ENCODE results near the gene MAFF.
"Not testable (repeated sequence)": the region's sequence is repeated elsewhere in the genome, so short reads cannot be mapped to it uniquely, and the experiment has no call there.

MAFF gene

DNA sequence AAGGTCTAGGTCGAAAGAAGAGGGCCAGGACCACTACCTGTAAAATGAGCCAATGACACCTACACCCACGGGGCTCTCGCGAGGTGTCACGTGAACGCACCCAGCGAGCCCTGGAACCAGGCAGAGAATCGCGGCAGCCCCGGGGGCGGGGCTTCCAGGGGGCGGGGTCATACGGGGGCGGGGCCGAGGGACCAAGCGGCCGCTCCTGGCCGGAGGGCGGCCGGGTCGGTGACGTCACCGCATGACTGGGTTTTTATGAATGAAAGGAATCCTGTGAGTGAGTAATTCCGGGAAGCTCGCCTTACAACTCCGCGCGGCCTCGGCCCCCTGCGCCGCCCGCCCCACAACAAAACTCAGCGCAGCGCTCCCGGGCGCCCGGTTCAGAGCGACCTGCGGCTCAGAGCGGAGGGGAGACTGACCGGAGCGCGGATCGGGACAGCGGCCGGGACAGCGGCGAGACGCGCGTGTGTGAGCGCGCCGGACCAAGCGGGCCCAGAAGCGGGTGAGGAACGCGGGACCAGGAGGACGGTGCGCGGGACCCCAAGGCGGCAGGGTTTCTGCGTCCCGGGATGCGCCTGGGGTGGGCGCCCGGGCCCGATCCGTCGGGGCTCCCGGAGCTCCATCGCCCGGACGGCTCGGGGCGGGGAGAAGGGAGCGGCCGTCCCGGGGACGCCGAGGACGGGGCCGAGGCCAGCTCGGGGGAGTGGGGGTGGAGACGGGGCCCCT lies at the start of gene MAFF:
MAFF (plus strand) TSS at position 284 of the 726 bp plus-strand sequence. CDS start 11,860 bp downstream, outside the sequence.
- DNase-seq (ENCODE audit: low read depth in 2 of 2), result peak; percentile 89 to 92

DNA sequence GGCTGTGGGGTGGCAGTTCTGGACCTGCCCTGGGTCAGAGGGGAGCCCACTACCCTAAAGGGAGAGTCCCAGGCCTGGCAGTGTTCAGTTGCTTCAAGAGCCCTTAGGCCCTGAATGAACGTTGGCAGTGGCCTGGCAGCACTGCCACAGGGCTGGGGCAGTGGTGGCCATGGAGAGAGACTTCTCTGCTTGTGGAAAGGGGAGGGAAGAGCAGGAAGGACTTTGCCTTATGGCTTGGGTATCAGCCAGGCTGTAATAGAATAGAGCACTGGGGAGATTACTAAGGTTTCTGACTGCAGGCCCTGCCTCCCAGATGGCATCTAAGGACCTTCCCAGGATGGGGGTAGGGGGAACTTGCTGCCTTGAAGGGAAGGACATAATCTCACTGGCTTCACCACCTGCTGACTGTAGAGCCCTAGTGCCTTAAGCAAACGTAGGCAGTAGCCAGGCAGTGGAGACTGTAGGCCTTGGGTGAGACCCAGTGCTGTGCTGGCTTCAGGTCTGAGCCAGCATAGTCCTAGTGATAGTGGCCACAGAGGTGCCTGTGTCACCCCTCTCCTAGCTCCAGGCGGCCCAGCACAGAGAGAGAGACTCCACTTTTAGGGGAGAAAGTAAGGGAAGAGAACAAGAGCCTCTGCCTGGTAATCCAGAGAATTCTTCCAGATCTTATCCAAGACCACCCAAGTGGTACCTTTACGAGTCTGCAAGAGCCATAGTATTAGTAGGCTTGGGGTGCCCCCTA lies 47.8 kb upstream of the MAFF start:
- DNase-seq (ENCODE audit: low read depth in 2 of 2), result no peak

GRCh38 chr22:38154563-38154915 lies 47.3 kb upstream of the MAFF start:
- not testable (repeated sequence) for DNase-seq (ENCODE audit: low read depth in 2 of 2)

- DNase-seq (ENCODE audit: low read depth in 2 of 2), result no peak
These were observed 46.1 kb upstream of the MAFF start for GRCh38 chr22:38155703-38156102.

- DNase-seq (ENCODE audit: low read depth in 2 of 2), result no peak
These were observed 38.6 kb upstream of the MAFF start for GRCh38 chr22:38162881-38163843.

DNA sequence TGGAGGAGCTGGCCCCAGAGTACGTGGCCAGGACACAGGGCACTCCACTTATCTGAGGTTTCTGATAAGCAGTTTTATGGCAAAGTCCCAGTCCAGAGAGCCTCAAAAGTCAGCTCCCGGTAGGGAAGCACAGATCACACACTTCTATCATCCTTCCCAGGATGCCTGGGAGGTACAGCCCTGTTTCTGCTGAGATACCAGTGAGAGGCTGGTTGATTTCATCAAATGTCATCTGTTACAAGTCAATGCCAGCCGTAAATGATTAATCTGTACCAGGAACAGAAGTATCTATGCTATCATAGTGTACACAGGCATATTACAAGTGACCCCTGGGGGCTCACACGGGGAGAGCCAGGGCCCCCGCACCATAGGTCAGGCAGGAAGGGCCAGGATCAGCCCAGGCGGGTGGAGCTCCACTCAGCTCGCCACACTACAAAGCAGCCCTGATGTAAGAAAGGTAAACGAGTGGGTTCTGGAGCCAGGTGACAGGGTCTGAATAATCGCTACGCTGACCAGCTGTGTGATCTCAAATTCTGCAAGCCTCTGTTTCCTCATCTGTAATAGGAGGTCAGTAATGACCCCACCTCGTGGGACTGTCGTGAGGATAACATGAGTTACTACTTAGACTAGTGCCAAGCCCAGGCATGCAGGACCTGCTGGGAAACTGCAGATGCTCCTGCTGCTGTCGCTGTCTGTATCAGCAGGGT lies 37.8 kb upstream of the MAFF start:
- DNase-seq (ENCODE audit: low read depth in 2 of 2), result no peak

- no peak for DNase-seq (ENCODE audit: low read depth in 2 of 2)
These were observed 37.3 kb upstream of the MAFF start for GRCh38 chr22:38164551-38164918.

DNA sequence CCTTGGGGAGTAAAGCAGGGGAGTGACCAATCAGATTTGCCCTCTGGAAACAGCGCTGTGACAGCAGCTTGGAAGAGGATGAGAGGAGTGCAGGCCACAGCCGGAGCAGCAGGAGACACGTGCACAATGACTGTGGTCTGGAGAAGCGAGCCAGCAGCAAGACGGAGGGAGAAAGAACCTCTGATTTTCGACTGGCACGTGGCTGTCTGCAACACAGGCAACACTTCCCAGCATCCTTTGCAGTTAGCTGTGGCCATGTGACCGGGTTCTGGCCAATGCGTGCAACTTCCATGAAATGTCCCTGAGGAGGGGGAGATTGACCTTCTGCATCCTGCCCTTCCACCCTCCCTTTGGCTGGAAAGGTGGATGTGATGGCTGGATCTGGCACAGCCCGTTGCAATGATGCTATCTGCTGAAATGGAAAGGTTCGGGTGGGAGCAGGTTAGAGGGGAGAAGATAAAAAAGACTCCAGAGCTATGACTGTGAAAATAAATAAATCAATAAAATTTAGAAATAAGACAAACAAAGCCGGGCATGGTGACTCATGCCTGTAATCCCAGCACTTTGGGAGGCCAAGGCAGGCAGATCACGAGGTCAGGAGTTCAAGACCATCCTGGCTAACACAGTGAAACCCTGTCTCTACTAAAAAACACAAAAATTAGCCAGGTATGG lies 35.7 kb upstream of the MAFF start:
- no peak for DNase-seq (ENCODE audit: low read depth in 2 of 2)

GRCh38 chr22:38167988-38168407 lies 33.8 kb upstream of the MAFF start:
- DNase-seq (ENCODE audit: low read depth in 2 of 2), result no peak

DNA sequence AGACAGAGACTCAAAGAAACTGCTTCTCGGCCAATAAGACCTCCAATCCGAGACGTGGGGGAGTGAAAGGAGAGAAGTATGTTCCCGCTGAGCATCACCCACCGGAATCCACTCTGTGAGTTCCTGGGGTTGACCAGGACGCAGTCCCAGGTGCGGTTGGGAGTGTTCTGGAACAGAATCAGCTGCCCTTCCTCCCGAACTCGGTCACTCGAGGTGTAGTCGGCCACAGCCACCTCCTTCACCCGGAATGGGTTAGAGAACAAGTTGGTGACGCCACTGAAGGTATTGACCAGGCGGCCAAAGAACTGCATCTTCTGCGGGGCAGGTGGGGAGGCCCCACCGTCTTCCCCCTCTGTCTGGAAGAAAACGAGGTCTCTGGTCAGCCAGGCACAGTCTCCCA lies 32.7 kb upstream of the MAFF start:
- DNase-seq (ENCODE audit: low read depth in 2 of 2), result no peak

GRCh38 chr22:38170469-38170868 lies 31.3 kb upstream of the MAFF start:
- DNase-seq (ENCODE audit: low read depth in 2 of 2), result no peak

DNA sequence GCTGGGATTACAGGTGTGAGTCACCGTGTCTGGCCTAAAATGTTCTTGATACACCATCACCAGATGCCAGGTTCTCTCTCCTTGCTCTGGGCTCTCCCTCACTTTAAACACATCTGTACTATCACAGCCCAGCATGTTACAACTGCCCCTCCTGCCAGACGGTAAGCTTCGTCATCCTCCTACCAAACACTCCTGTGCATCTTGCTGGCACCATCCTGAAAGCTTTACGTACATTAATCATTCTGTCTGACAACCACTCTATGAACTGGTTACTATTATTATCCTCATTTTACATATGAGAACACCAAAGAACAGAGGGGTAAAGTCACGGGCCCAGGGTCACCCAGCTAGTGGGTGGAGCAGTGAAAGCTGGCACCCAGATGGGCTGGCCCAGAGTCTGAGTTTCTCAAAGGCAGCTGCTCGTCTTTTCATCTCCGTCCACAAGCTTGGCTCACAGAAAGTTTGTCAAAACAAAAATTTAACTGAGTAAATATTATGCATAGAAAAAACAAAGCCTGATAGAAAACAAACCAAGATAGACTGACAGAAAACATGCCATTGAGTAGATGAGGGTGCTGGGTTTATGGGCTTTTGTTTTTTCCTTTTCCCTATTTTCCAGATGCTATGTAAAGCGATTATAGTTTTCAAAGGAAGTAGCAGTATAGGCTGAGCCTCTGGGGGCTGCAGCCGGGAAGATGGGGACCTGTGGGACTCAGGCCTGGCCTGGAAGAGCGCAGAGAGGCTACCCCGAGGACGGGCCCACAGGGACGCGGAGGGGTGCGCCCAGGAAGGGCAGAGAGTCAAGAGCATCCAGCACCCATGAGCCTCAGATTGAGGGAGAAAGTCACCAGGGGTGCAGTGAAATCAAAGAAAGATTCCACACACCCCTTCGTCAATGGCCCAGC lies 29.6 kb upstream of the MAFF start:
- no peak for DNase-seq (ENCODE audit: low read depth in 2 of 2)

- DNase-seq (ENCODE audit: low read depth in 2 of 2), result no peak
These were observed 28.8 kb upstream of the MAFF start for GRCh38 chr22:38172832-38173640.

DNA sequence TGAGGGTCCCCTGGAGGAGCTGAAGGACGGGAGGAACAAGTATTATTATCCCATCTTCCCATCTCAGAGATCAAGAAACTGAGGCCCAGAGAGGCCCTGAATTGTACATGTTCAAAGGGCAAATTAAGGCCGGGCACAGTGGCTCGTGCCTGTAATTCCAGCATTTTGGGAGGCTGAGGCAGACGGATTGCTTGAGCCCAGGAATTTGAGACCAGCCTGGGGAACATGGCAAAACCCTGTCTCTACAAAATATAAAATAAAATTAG lies 28.2 kb upstream of the MAFF start:
- DNase-seq (ENCODE audit: low read depth in 2 of 2), result no peak

DNA sequence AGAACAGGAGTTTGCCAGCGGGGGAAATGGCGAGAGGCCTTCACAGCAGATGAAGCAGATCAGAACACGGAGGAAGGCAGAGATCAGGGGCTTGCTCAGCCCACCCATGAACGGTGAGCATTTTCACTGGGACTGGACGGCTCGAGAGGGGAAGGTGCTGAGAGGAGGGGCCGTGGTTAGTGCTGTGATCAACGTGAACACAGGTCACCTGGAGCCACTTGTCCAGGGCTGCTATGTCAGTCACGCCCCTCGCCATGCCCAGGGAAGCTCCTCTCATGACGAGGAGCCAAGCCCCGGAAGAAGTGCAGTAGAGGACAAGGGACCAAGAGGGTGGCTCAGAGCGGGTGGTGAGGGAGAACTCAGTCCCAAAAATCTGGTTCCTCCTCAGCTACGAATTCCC lies 27.2 kb upstream of the MAFF start:
- DNase-seq (ENCODE audit: low read depth in 2 of 2), result no peak

DNA sequence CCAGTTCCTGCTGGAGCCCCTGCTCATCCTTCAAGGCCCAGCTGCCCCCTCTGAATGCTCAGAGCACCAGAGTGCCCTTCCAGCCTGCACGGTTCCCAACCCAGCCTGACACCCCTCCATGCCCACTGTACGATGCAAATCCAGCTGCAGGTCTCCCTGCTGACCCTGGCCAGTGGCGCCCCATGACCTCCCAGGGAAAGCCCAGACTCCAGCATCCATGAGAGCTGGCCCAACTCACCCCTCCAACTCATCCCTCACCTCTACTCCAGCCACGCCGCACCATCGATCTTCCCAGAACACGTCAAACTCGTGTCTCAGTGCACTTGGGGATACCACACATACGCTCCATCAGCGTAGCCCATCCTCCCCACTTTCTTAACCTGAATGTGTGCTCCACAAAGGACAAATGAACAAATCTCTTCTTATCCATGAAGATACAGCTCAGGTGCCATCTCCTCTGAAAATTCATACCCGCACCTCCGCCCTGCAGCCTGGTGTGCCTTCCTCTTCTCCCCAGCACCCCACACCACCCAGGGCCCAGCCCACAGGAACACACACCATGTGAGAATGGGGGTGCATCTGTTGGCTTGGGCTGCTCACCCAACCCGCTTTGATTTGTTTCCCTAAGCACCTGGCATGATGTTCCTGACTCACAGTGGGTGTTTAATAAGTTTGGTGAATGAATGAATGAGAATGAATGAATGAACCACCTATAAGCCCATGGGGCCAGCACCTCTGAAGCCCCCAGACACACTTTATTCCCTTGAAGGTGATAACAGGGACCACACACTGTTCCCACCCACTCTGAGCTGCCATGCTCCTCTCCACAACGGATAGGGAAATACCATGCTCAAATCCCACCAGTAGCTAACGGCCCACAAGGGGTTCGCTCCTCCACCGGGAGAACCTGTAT lies 26.3 kb upstream of the MAFF start:
- no peak for DNase-seq (ENCODE audit: low read depth in 2 of 2)

DNA sequence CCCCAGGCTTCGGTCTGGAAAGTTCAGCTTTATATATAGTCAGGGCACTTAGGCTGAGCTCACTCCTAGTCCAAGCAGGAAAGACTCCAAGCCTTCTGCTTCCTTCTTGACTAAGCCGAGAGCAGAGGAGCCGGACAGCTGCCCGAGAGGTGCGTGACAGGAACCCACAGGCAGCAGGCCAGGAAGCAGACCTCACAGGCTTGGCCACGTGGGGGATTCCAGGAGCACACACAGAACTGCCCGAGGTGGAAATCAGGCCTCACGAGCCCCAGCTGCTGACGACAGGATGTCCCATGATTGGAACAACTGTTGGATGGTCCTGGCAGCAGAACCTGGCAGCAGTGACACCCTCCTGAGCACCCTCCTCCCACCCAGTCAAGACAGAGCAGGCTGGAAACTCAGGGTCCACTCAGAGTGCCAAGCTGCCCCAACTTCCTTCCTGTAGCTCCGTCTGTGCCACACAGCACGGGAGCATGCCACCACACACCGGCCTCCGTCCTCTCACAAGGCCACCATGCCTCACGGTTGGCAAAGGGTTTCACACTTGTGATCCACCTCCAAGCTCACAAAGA lies 25.5 kb upstream of the MAFF start:
- DNase-seq (ENCODE audit: low read depth in 2 of 2), result no peak

- no peak for DNase-seq (ENCODE audit: low read depth in 2 of 2)
These were observed 24.8 kb upstream of the MAFF start for GRCh38 chr22:38177044-38177443.

Data from stimulated activated CD4-positive, alpha-beta T cell treated with anti-CD3 and anti-CD28 coated beads, Interleukin-15, amount 100 ng/mL, for 48 hours (primary cell).